IMR-90 (cell line): Measurements from ENCODE around the gene ZNF467. TPM values are rescaled to one million over a fixed set of nuclear protein-coding genes. Genes with fewer than 3 reads are reported as not detected.
A peak's percentile ranks its signal among the peaks of the same experiment; 100 is the strongest.

ENCODE experiments used
- ATAC-seq: fragments of 200-7000 bp; cut with Tn5 transposase; 2 replicates; pipeline ENCODE4 v1.9.1; 2020; ENCODE audit warnings: low read depth, mild to moderate bottlenecking, moderate library complexity
- Bru-seq: library from RNA; stranded (reverse); fragments of 400-500 nt; gene quantifications from one replicate; lab custom pipeline; 2021; lab: Mats Ljungman, UMichigan
- BruChase-seq, 2 experiments: library from RNA; stranded (reverse); fragments of 400-500 nt; gene quantifications; one replicate each; lab custom pipeline; 2021; lab: Mats Ljungman, UMichigan
- BruUV-seq: library from RNA; stranded (reverse); fragments of 400-500 nt; replicated peaks from 2 replicates; lab custom pipeline; 2021; lab: Mats Ljungman, UMichigan
- CTCF ChIA-PET: fragments of 300-600 bp; formaldehyde crosslinking; extraction: SDS; loops from one replicate; lab custom pipeline; 2021; ENCODE audit warnings: antibody characterized with exemption; lab: Yijun Ruan, JAX
- POLR2A ChIA-PET: fragments of 300-600 bp; sonication (Branson Sonifier 250); formaldehyde crosslinking; loops from one replicate; lab custom pipeline; 2022; ENCODE audit warnings: antibody characterized with exemption; ENCODE audit not compliant: unreplicated experiment; lab: Charles Lee
- DNase-seq: peaks from one replicate; pipeline ENCODE4 v3.0.0; 2013
- H2AFZ ChIP-seq: replicated peaks from 2 replicates; pipeline ENCODE3; 2013; ENCODE audit warnings: low read length, mild to moderate bottlenecking; ENCODE audit not compliant: poor library complexity
- H2AK5ac ChIP-seq: 2 replicates; pipeline ENCODE4 v1.6.1; 2013; ENCODE audit warnings: low read depth, low read length, inconsistent platforms
- H2AK9ac ChIP-seq: replicated peaks from 2 replicates; pipeline ENCODE3; 2013; ENCODE audit warnings: mild to moderate bottlenecking, low read depth, low read length, moderate library complexity; ENCODE audit not compliant: poor library complexity
- H2BK120ac ChIP-seq: 2 replicates; pipeline ENCODE4 v1.6.1; 2013; ENCODE audit warnings: low read depth, low read length, inconsistent platforms
- H2BK15ac ChIP-seq: 3 replicates; pipeline ENCODE4 v1.6.1; 2013; ENCODE audit warnings: low read depth, low read length, inconsistent platforms
- H2BK20ac ChIP-seq: 2 replicates; pipeline ENCODE4 v1.6.1; 2013; ENCODE audit warnings: low read depth, mild to moderate bottlenecking, inconsistent platforms, low read length, moderate library complexity
- H2BK5ac ChIP-seq: 2 replicates; pipeline ENCODE4 v1.6.1; 2013; ENCODE audit warnings: mild to moderate bottlenecking, low read depth, low read length, inconsistent platforms; ENCODE audit not compliant: poor library complexity, severe bottlenecking
- H3K14ac ChIP-seq: replicated peaks from 2 replicates; pipeline ENCODE4 v1.6.1; 2013; ENCODE audit warnings: low read depth, low read length, inconsistent platforms
- H3K18ac ChIP-seq: 2 replicates; pipeline ENCODE4 v1.6.1; 2013; ENCODE audit warnings: low read depth, low read length, control low read depth
- H3K23ac ChIP-seq: 2 replicates; pipeline ENCODE4 v1.6.1; 2013; ENCODE audit warnings: low read depth, low read length, inconsistent platforms
- H3K27ac ChIP-seq: 2 replicates; pipeline ENCODE4 v1.5.1; 2013; ENCODE audit warnings: mild to moderate bottlenecking, control low read depth, low read length; ENCODE audit not compliant: insufficient read depth
- H3K27me3 ChIP-seq: 2 replicates; pipeline ENCODE4 v1.6.1; 2013; ENCODE audit warnings: low read length; ENCODE audit not compliant: control insufficient read depth, insufficient read depth
- H3K36me3 ChIP-seq: 2 replicates; pipeline ENCODE4 v1.6.1; 2013; ENCODE audit warnings: low read length, mixed read lengths; ENCODE audit not compliant: control insufficient read depth, insufficient read depth
- H3K4ac ChIP-seq: 2 replicates; pipeline ENCODE4 v1.6.1; 2013; ENCODE audit warnings: low read depth, low read length, inconsistent platforms
- H3K4me1 ChIP-seq: 2 replicates; pipeline ENCODE4 v1.6.1; 2013; ENCODE audit warnings: low read length, mixed read lengths; ENCODE audit not compliant: control insufficient read depth, insufficient read depth
- H3K4me2 ChIP-seq: 2 replicates; pipeline ENCODE4 v1.6.1; 2013; ENCODE audit warnings: low read depth, mild to moderate bottlenecking, control low read depth, low read length, moderate library complexity
- H3K4me3 ChIP-seq: 2 replicates; pipeline ENCODE4 v1.5.1; 2013; ENCODE audit warnings: low read depth, mild to moderate bottlenecking, control low read depth, low read length, moderate library complexity; ENCODE audit not compliant: insufficient read depth
- H3K56ac ChIP-seq: 2 replicates; pipeline ENCODE4 v1.6.1; 2013; ENCODE audit warnings: low read length, inconsistent platforms; ENCODE audit not compliant: insufficient read depth; ENCODE audit errors: extremely low read depth
- H3K79me1 ChIP-seq, 2 experiments: 2 replicates each; pipeline ENCODE4 v1.6.1; 2013; ENCODE audit warnings: low read length in 2 of 2, inconsistent platforms in 1 of 2, low read depth in 1 of 2
- H3K9ac ChIP-seq: 2 replicates; pipeline ENCODE4 v1.6.1; 2013; ENCODE audit warnings: low read depth, low read length, control low read depth
- H3K9me1 ChIP-seq: 2 replicates; pipeline ENCODE4 v1.6.1; 2013; ENCODE audit warnings: low read length, inconsistent platforms; ENCODE audit not compliant: insufficient read depth
- H3K9me3 ChIP-seq: 2 replicates; pipeline ENCODE4 v1.6.1; 2013; ENCODE audit warnings: low read length; ENCODE audit not compliant: control insufficient read depth, insufficient read depth
- H4K20me1 ChIP-seq: 2 replicates; pipeline ENCODE4 v1.6.1; 2013; ENCODE audit warnings: low read length, inconsistent platforms; ENCODE audit not compliant: insufficient read depth
- H4K5ac ChIP-seq: 2 replicates; pipeline ENCODE4 v1.6.1; 2013; ENCODE audit warnings: mild to moderate bottlenecking, low read depth, low read length, control low read depth
- H4K8ac ChIP-seq, 2 experiments: 2 replicates each; pipeline ENCODE4 v1.6.1; 2013; ENCODE audit warnings: low read depth in 2 of 2, low read length in 2 of 2, control low read depth in 1 of 2, inconsistent platforms in 1 of 2
- H4K91ac ChIP-seq: 2 replicates; pipeline ENCODE4 v1.6.1; 2013; ENCODE audit warnings: low read depth, low read length, inconsistent platforms; ENCODE audit not compliant: insufficient read depth
- CEBPB ChIP-seq: IDR thresholded peaks from 2 replicates; pipeline ENCODE4 v1.6.1; 2012; ENCODE audit warnings: low read depth, low read length, improper control_type of control experiment
- CTCF ChIP-seq: conservative IDR thresholded peaks from 2 replicates; pipeline ENCODE4 v1.5.1; 2012; ENCODE audit warnings: mild to moderate bottlenecking, low read depth, low read length, improper control_type of control experiment
- FOS ChIP-seq: fragments of 150-350 bp; IDR thresholded peaks from 2 replicates; pipeline ENCODE4 v1.6.1; 2016; ENCODE audit warnings: low read depth, low read length
- MAFK ChIP-seq: IDR thresholded peaks from 2 replicates; pipeline ENCODE4 v1.6.1; 2012; ENCODE audit warnings: low read depth, low read length, improper control_type of control experiment
- MAZ ChIP-seq: IDR thresholded peaks from 2 replicates; pipeline ENCODE4 v1.6.1; 2012; ENCODE audit warnings: low read depth, mild to moderate bottlenecking, low read length, improper control_type of control experiment, moderate library complexity, borderline replicate concordance
- MXI1 ChIP-seq: IDR thresholded peaks from 2 replicates; pipeline ENCODE4 v1.6.1; 2012; ENCODE audit warnings: low read depth, mild to moderate bottlenecking, low read length, moderate library complexity, borderline replicate concordance
- POLR2A ChIP-seq: IDR thresholded peaks from 2 replicates; pipeline ENCODE4 v1.6.1; 2012; ENCODE audit warnings: mild to moderate bottlenecking, low read depth, low read length
- RAD21 ChIP-seq: IDR thresholded peaks from 2 replicates; pipeline ENCODE4 v1.6.1; 2012; ENCODE audit warnings: low read length, improper control_type of control experiment
- RCOR1 ChIP-seq: IDR thresholded peaks from 2 replicates; pipeline ENCODE4 v1.6.1; 2012; ENCODE audit warnings: mild to moderate bottlenecking, low read length, improper control_type of control experiment; ENCODE audit not compliant: insufficient replicate concordance
- RFX5 ChIP-seq: IDR thresholded peaks from 2 replicates; pipeline ENCODE4 v1.8.0; 2012; ENCODE audit warnings: low read depth, mild to moderate bottlenecking, low read length, moderate library complexity
- SMC3 ChIP-seq: fragments of 150-350 bp; IDR thresholded peaks from 2 replicates; pipeline ENCODE4 v1.6.1; 2016; ENCODE audit warnings: low read depth, mild to moderate bottlenecking, antibody characterized with exemption, low read length, moderate library complexity
- USF2 ChIP-seq: fragments of 150-350 bp; IDR thresholded peaks from 2 replicates; pipeline ENCODE4 v1.6.1; 2017; ENCODE audit warnings: mild to moderate bottlenecking, antibody characterized with exemption, low read length, low read depth
- WGBS, 2 experiments: methylation state at CpG; one replicate each; pipeline versions ENCODE4 v1.1.5 to v1.1.7; 2013; ENCODE audit warnings: missing lambda C conversion rate in 2 of 2; ENCODE audit not compliant: insufficient read length in 1 of 2; ENCODE audit errors: extremely low coverage in 2 of 2; 5-methylcytosine and 5-hydroxymethylcytosine counted together
- dilution Hi-C: fragments of 300-500 bp; cut with HindIII; formaldehyde crosslinking; loops from one replicate; pipeline ENCODE4 v1.14.3; 2018; ENCODE audit warnings: low sequenced_read_pairs; ENCODE audit not compliant: unreplicated experiment
- in situ Hi-C: fragments of 300-500 bp; cut with MboI; formaldehyde crosslinking; loops from 3 replicates; pipeline ENCODE4 v1.14.3; 2019; ENCODE audit warnings: low sequenced_read_pairs, inconsistent platforms, mixed read lengths
- intact Hi-C: fragments of 100-400 bp; cut with micrococcal nuclease; formaldehyde crosslinking; loops from 2 replicates; pipeline ENCODE4 v1.10.0; 2022
- long read RNA-seq: library from polyadenylated mRNA; unstranded; transcript quantifications from one replicate; pipeline ENCODE4 v2.0.0, GENCODE V29; 2021; ENCODE audit not compliant: unreplicated experiment
- polyA plus RNA-seq, 3 experiments: library from polyadenylated mRNA; depleted of rRNA; stranded (reverse); fragments of >200 nt; gene quantifications; 2 replicates each; pipeline ENCODE4 v1.2.3, GENCODE V29; 2012; ENCODE audit warnings: low replicate concordance in 1 of 3
- total RNA-seq: library from RNA; depleted of rRNA; stranded (reverse); fragments of >200 nt; gene quantifications from 2 replicates; pipeline ENCODE4 v1.2.3, GENCODE V29; 2012; rRNA removed

The ZNF467 gene
- total RNA-seq (under 0.01 TPM in 1 of 2 replicates, not detected in the other), polyA plus RNA-seq (2012; rRNA removed) (0.67 and 0.77 TPM in 2 replicates), Bru-seq, nascent RNA (percentile 27 among the genes with signal in this experiment), BruChase-seq, experiment 1, labeled RNA remaining after a 6-hour chase (percentile 38 among the genes with signal in this experiment), BruChase-seq, experiment 2, labeled RNA remaining after a 2-hour chase (percentile 33 among the genes with signal in this experiment)
- 0.43 and 0.89 TPM in 2 replicates for polyA plus RNA-seq (2012; cell fraction: cytosol; rRNA removed)
- polyA plus RNA-seq (2012; cell fraction: nucleus; rRNA removed; ENCODE audit: low replicate concordance) = 3.8 and 5.6 TPM in 2 replicates
- long read RNA-seq, partial matches to known transcripts = 0 of 5 reads
- long read RNA-seq, other reads (novel, unspliced or antisense) = 5 of 5 reads

- H2BK120ac ChIP-seq = no peak within 1 kb of the TSS
- no peak within 1 kb of the TSS for H2BK20ac ChIP-seq
- dilution Hi-C loops = no loop called here
- peaks cover 39% of the 10 kb centered on the region for H3K27me3 ChIP-seq
- H3K14ac ChIP-seq = no peak within 1 kb of the TSS
- no peak within 1 kb of the TSS for H3K56ac ChIP-seq
- H3K9me1 ChIP-seq = no peaks in the 10 kb centered on the region; the same call in 1 of the 2 replicates
- no peaks in the 10 kb centered on the region for H3K9me3 ChIP-seq
- no peak within 1 kb of the TSS for H2BK15ac ChIP-seq
- POLR2A ChIA-PET = interaction anchor here (0.6 kb wide), 1 partner anchor 900 kb away, joined by 6 read pairs; no protein-coding TSS in a partner anchor
- no peak within 1 kb of the TSS for H4K8ac ChIP-seq
- in situ Hi-C loops = no loop called here
- no peak within 1 kb of the TSS for H3K4ac ChIP-seq
- no peak within 1 kb of the TSS for H4K91ac ChIP-seq
- 3% methylated on average over 6 of the region's 57 CpGs; no CpG with 5 or more reads in 1 of the 2 experiments for WGBS, 2 experiments
- no TSS peak for BruUV-seq
- no peaks in the 10 kb centered on the region for H3K36me3 ChIP-seq
- ATAC-seq (no peak), DNase-seq (no peak)
- peak within 1 kb of the TSS; percentile 78 for H2AFZ ChIP-seq
- no peak within 1 kb of the TSS for H2BK5ac ChIP-seq
- peak within 1 kb of the TSS; percentile 43; the same call in 1 of the 2 replicates for H3K9ac ChIP-seq
- intact Hi-C loops = loop anchor here (5.0 kb wide), 1 partner anchor 56 kb away; no protein-coding TSS in a partner anchor
- peak within 1 kb of the TSS; percentile 44 for H3K27ac ChIP-seq
- CTCF ChIA-PET = no interaction called here
- no peak within 1 kb of the TSS; the same call in 1 of the 2 replicates for H4K5ac ChIP-seq
- no peak within 1 kb of the TSS; the same call in 1 of the 2 replicates for H3K18ac ChIP-seq
- peak within 1 kb of the TSS; percentile 50 for H3K4me3 ChIP-seq
- no peak within 1 kb of the TSS for H2AK5ac ChIP-seq
- no peaks in the 10 kb centered on the region for H3K79me1 ChIP-seq
- H3K4me2 ChIP-seq = peak within 1 kb of the TSS; percentile 81
- H4K20me1 ChIP-seq = peaks cover 4% of the 10 kb centered on the region
- no peaks in the 10 kb centered on the region; the same call in 1 of the 2 replicates for H3K4me1 ChIP-seq
- peak within 1 kb of the TSS; percentile 78 for H2AK9ac ChIP-seq
- no peak within 1 kb of the TSS for H3K23ac ChIP-seq
- TF ChIP-seq FOS = no peak
- TF ChIP-seq CEBPB = no peak
- TF ChIP-seq USF2 = no peak
- no peak for TF ChIP-seq CTCF
- no peak for TF ChIP-seq RFX5
- TF ChIP-seq MXI1 = no peak
- no peak for TF ChIP-seq MAZ
- no peak for TF ChIP-seq RAD21
- TF ChIP-seq SMC3 = no peak
- TF ChIP-seq RCOR1 = no peak
- TF ChIP-seq POLR2A = no peak
- no peak for TF ChIP-seq MAFK
Measured at GRCh38 chr7:149773446-149774236, at the start of gene ZNF467. Gene ZNF467, minus strand, starts transcription at chr7:149773588. Its CDS starts 2,556 bp downstream, at chr7:149771032.
